Cardiac muscle cell (in vitro differentiated cells and primary cell): Measurements from ENCODE around the gene ETNK1. TPM values are rescaled to one million over a fixed set of nuclear protein-coding genes. Genes with fewer than 3 reads are reported as not detected.

Source experiments
- DNase-seq, 2 donors: peaks; one replicate each; pipeline versions ENCODE4 v3.0.0 to v3.0.0-alpha.2; 2010 to 2017; ENCODE audit warnings: low read depth in 1 of 2, low spot score in 1 of 2
- H3K27ac ChIP-seq: fragments of 200-600 bp; sonication (generic); 2 replicates; pipeline ENCODE4 v1.5.1; 2016
- H3K27me3 ChIP-seq: fragments of 200-600 bp; sonication (generic); 2 replicates; pipeline ENCODE4 v1.6.0; 2016; ENCODE audit warnings: control low read depth
- H3K36me3 ChIP-seq: fragments of 200-600 bp; sonication (generic); 2 replicates; pipeline ENCODE4 v1.5.1; 2016; ENCODE audit warnings: control low read depth
- H3K4me1 ChIP-seq: fragments of 200-600 bp; sonication (generic); 2 replicates; pipeline ENCODE4 v1.8.1; 2017; ENCODE audit warnings: low read depth, mild to moderate bottlenecking, mixed run types
- H3K4me3 ChIP-seq: fragments of 200-600 bp; sonication (generic); 2 replicates; pipeline ENCODE4 v1.5.1; 2016; ENCODE audit warnings: mild to moderate bottlenecking
- H3K9me3 ChIP-seq: fragments of 200-600 bp; sonication (generic); 2 replicates; pipeline ENCODE4 v1.5.1; 2017; ENCODE audit warnings: low read depth, mild to moderate bottlenecking, control low read depth
- polyA plus RNA-seq: library from polyadenylated mRNA; unstranded; fragments of >200 nt; fragmentation: Nextera tagmentation; extraction: Ambion mirVana; gene quantifications from 2 replicates; pipeline ENCODE4 v1.2.1, GENCODE V29; 2016
- total RNA-seq: library from RNA; depleted of rRNA; stranded (reverse); fragments of >200 nt; gene quantifications from 2 replicates; pipeline ENCODE4 v1.2.3, GENCODE V29; 2016
- TF ChIP-seq, protein P1 (sequence below): IDR thresholded peaks from 2 replicates; pipeline ENCODE4 v1.5.1; 2012; ENCODE audit warnings: low read depth, mild to moderate bottlenecking, low read length

Gene ETNK1
- total and polyA plus RNA-seq, 2 experiments from 2014 or later = 19.7 to 61.3 TPM

DNA sequence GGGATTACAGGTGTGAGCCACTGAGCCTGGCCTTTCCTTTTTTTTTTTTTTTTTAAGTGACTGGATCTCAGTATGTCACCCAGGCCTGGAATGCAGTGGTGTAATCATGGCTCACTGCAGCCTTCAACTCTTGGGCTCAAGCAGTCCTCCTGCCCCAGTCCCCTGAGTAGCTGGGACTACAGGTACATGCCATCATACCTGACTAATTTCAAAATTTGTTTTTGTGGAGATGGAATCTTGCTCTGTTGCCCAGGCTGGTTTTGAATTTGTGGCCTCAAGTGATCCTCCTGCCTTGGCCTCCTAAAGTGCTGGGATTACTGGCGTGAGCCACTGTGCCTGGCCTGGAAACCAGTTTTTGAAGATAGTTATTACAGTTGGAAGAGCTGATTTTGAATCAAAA is 37.4 kb downstream of the ETNK1 start:
- Histone ChIP-seq H3K9me3 (no peaks in the 10 kb centered on the region), H3K36me3 (peaks cover 14% of the 10 kb centered on the region), H3K4me3 (no peak overlapping the region), H3K27me3 (no peaks in the 10 kb centered on the region), H3K4me1 (no peaks in the 10 kb centered on the region), H3K27ac (no peak overlapping the region)
- no peak for DNase-seq
- TF ChIP-seq, protein P1, sequence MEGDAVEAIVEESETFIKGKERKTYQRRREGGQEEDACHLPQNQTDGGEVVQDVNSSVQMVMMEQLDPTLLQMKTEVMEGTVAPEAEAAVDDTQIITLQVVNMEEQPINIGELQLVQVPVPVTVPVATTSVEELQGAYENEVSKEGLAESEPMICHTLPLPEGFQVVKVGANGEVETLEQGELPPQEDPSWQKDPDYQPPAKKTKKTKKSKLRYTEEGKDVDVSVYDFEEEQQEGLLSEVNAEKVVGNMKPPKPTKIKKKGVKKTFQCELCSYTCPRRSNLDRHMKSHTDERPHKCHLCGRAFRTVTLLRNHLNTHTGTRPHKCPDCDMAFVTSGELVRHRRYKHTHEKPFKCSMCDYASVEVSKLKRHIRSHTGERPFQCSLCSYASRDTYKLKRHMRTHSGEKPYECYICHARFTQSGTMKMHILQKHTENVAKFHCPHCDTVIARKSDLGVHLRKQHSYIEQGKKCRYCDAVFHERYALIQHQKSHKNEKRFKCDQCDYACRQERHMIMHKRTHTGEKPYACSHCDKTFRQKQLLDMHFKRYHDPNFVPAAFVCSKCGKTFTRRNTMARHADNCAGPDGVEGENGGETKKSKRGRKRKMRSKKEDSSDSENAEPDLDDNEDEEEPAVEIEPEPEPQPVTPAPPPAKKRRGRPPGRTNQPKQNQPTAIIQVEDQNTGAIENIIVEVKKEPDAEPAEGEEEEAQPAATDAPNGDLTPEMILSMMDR = no peak

DNA sequence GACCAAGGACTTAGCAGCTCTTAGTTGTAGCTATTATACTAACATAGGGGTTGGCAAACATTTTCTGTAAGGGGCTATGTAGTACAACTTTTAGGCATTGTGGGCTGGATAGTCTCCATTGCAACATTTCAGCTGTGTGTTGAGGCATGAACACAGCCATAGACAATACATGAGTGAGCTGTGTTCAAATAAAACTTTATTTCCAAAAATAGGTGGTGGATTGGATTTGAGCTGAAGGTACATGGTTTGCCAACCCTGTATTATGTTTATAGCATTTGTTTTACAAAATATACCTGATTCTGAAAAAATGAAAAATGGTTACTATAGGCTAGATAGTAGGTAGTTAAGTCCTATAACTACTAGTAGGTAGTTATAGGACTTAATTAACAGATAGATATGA is 40.5 kb downstream of the ETNK1 start:
- Histone ChIP-seq H3K9me3 (no peaks in the 10 kb centered on the region), H3K36me3 (peaks cover 14% of the 10 kb centered on the region), H3K27ac (peak overlapping the region; percentile 18), H3K4me1 (no peaks in the 10 kb centered on the region), H3K4me3 (no peak overlapping the region), H3K27me3 (no peaks in the 10 kb centered on the region)
- no peak for DNase-seq
- TF ChIP-seq, protein P1 = no peak

DNA sequence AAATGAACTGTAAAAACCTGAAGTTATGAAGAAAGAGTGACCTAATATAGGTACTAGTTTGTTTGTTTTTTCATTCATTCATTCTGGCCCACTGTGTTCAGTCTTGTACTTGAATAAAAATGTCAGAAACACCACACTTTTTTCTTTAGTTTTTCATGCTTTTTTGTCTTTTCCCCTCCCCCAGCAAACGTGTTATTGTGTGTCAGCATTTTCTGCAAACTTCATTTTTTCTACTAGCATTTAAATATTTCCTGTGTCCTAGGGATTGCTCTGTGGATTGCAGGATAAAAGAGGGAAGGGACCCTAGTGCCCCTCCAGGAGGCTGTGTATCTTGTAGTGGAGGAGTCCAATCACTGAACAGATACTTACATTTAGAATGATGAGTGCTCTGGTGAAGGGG is 42.2 kb downstream of the ETNK1 start:
- TF ChIP-seq, protein P1 = no peak
- Histone ChIP-seq H3K36me3 (peaks cover 9% of the 10 kb centered on the region), H3K4me3 (no peak overlapping the region), H3K9me3 (no peaks in the 10 kb centered on the region), H3K27ac (no peak overlapping the region), H3K27me3 (no peaks in the 10 kb centered on the region), H3K4me1 (no peaks in the 10 kb centered on the region)
- no peak for DNase-seq

DNA sequence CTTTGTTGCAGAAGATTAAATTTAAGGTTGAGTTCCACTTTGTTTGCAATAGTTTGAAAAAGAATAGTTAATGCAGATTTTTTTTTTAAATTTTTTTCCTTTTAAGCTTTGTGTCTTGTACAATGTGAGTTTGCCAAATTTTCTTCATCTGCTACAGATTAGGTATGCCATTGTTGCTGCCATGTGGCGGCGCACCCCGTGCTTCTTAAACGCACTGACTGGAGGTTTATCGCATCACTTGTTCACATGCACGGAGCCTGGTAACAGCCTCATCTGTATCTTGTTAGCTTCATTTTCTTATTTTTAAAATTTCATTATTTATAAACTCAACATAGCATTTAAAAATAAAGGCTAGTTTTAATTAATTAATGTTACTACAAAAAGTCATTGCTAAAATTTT is 43.5 kb downstream of the ETNK1 start:
- peaks cover 15% of the 10 kb centered on the region for H3K36me3 ChIP-seq
- H3K4me3 ChIP-seq = no peak overlapping the region
- no peak for DNase-seq
- TF ChIP-seq, protein P1 = no peak
- no peaks in the 10 kb centered on the region for H3K4me1 ChIP-seq
- H3K9me3 ChIP-seq = no peaks in the 10 kb centered on the region
- H3K27ac ChIP-seq = no peak overlapping the region
- no peaks in the 10 kb centered on the region for H3K27me3 ChIP-seq

DNA sequence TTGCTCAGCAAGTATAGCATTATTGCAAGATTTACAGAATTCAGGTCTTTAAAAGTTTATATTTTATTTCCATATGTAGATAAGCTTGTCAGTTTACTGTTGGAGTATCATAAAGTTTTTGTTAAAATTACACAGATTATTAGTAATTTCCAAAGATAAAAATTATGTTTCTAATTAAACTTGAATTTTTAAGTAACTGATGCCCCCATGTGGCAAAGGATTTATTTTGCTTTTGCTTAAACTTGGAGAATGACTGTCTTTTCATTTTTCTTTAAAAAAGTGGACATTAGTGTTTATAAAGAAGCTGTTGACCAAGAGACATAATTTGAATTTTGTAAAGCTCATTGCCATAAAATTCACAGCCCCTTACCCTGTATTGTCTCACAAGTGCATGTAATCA is 45.8 kb downstream of the ETNK1 start:
- peaks cover 34% of the 10 kb centered on the region for H3K36me3 ChIP-seq
- no peaks in the 10 kb centered on the region for H3K4me1 ChIP-seq

More for the DNA sequence above, 45.8 kb downstream of the ETNK1 start:
- DNase-seq = peak in 1 of 2 donors; percentile 31
- H3K4me3 ChIP-seq = no peak overlapping the region
- H3K27ac ChIP-seq = no peak overlapping the region
- TF ChIP-seq, protein P1 = peak; percentile 31
- H3K27me3 ChIP-seq = no peaks in the 10 kb centered on the region
- no peaks in the 10 kb centered on the region for H3K9me3 ChIP-seq
